Astrocyte (in vitro differentiated cells and primary cell): ENCODE data around the gene ARMCX6.

Experiments
- EZH2 ChIP-seq: IDR thresholded peaks from 2 replicates; pipeline ENCODE4 v1.6.1; 2012; ENCODE audit warnings: mild to moderate bottlenecking, low read length, inconsistent platforms; ENCODE audit not compliant: insufficient read depth
- TF ChIP-seq, protein P1 (sequence below): IDR thresholded peaks from 2 replicates; pipeline ENCODE4 v1.5.1; 2011; ENCODE audit warnings: low read depth, mild to moderate bottlenecking, inconsistent platforms, low read length, moderate library complexity; ENCODE audit not compliant: insufficient read depth

DNA sequence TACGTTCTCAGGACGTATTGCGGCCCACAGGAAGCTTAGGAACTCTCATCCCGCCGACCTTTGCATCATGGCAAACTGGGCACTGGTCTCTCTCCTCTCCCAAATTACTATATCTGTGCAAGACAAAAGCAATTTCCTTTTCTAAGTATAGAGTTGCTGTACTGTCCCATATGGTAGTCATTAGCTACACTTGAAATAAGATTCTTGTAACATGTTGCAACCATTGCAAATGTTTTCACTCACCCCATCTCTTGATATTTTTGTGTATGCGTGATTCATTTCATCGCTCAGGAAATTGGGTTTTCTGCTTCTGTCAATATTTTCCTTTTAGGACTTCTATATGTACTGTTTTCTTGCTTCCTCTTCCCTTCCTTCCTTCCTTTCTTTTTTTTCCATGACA lies 15.7 kb downstream of the ARMCX6 start:
- TF ChIP-seq, protein P1, sequence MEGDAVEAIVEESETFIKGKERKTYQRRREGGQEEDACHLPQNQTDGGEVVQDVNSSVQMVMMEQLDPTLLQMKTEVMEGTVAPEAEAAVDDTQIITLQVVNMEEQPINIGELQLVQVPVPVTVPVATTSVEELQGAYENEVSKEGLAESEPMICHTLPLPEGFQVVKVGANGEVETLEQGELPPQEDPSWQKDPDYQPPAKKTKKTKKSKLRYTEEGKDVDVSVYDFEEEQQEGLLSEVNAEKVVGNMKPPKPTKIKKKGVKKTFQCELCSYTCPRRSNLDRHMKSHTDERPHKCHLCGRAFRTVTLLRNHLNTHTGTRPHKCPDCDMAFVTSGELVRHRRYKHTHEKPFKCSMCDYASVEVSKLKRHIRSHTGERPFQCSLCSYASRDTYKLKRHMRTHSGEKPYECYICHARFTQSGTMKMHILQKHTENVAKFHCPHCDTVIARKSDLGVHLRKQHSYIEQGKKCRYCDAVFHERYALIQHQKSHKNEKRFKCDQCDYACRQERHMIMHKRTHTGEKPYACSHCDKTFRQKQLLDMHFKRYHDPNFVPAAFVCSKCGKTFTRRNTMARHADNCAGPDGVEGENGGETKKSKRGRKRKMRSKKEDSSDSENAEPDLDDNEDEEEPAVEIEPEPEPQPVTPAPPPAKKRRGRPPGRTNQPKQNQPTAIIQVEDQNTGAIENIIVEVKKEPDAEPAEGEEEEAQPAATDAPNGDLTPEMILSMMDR = no peak
- TF ChIP-seq EZH2 = no peak
